22Rv1 (cell line): Measurements from ENCODE around the gene FAM240B.

ENCODE experiments used
- CTCF ChIP-seq: fragments of 450-650 bp; IDR thresholded peaks from 2 replicates; pipeline ENCODE4 v1.5.1; 2017; ENCODE audit warnings: mild to moderate bottlenecking
- ZFX ChIP-seq: fragments of 450-650 bp; IDR thresholded peaks from 2 replicates; pipeline ENCODE4 v1.6.1; 2017; ENCODE audit warnings: antibody characterized with exemption, borderline replicate concordance

- TF ChIP-seq CTCF: no peak
- no peak for TF ChIP-seq ZFX
Observed at GRCh38 chr9:38680837-38681445, 39.0 kb downstream of the FAM240B start.
